Measurements from ENCODE around the gene CFAP45. TPM values are rescaled to one million over a fixed set of nuclear protein-coding genes. Genes with fewer than 3 reads are reported as not detected.

CFAP45 gene
- total and polyA plus RNA-seq, 8 donors: 0.30 to 1.0 (median 0.52) TPM; not detected in 4

DNA sequence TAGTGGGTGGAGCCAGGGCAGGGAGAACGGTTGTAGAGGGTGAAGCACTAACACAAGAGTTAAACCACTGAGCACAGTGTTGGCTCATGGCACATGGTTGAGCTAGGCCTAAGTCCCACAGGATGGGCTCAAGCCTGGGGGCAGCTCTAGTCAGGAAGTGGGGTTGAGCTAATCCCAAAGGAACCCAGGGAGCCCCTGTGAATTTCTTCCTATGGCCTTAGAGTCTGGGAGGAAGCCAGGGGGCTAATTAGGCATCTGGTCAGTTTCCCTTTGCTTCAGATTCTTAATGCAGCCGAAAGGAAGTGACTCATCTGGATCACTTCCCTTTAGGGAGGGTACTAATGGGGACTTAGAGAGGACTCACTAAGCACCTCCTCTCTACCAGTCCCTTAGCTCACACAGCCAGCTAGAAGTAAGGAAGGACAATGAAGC, 10.1 kb downstream of the CFAP45 start:
- intact Hi-C loops (cut with DNase I; ENCODE audit: low total_unique reads): loop anchor here (5.0 kb wide), 1 partner anchor 93 kb away; no protein-coding TSS in a partner anchor
- TF ChIP-seq POLR2A (IDR thresholded peaks at IDR 0.05) (no peak), POLR2AphosphoS5 (IDR thresholded peaks at IDR 0.05) (peak; percentile 13 to 51 (median 24))
- peak overlapping the region in 4 of 5 donors; percentile 46 to 75 (median 50) for H3K27ac ChIP-seq
- no peak overlapping the region for H3K4me3 ChIP-seq
- peaks cover 0 to 36% (median 8%) of the 10 kb centered on the region in 4 donors for H3K4me1 ChIP-seq
- DNase-seq: peak in 1 of 2 donors; percentile 81
- H3K9me3 ChIP-seq: no peaks in the 10 kb centered on the region
- no peaks in the 10 kb centered on the region for H3K36me3 ChIP-seq
- WGBS, 5 donors: 22 to 64% (median 38%) methylated on average over 2 of the region's 2 CpGs
- no peaks in the 10 kb centered on the region for H3K27me3 ChIP-seq

DNA sequence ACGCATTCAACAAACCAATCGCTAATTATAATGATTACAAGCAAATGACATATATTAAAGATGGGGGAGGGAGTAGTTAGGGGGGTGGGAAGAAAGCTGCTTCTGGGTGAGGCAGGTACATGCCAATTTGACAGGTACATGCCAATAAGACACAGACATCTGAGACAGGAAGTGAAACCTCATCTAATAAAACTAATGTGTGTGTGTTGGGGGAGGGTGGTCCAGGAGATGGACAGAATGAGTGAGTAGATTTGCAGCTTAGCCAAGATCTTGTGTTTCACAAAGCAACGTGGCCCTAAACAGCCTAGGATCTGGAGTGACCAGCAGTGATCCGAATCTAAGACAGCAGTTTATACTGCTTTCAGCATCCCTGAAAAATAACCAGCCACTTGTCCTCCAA, 10.8 kb downstream of the CFAP45 start:
- Histone ChIP-seq H3K4me3 (no peak overlapping the region), H3K36me3 (no peaks in the 10 kb centered on the region), H3K9me3 (no peaks in the 10 kb centered on the region), H3K4me1 (peaks cover 0 to 36% (median 8%) of the 10 kb centered on the region in 4 donors), H3K27me3 (no peaks in the 10 kb centered on the region), H3K27ac (peak overlapping the region in 4 of 5 donors; percentile 46 to 75 (median 50))
- intact Hi-C loops (cut with DNase I; ENCODE audit: low total_unique reads): no loop called here
- no peak for TF ChIP-seq POLR2A (IDR thresholded peaks at IDR 0.05)
- TF ChIP-seq, protein P1, sequence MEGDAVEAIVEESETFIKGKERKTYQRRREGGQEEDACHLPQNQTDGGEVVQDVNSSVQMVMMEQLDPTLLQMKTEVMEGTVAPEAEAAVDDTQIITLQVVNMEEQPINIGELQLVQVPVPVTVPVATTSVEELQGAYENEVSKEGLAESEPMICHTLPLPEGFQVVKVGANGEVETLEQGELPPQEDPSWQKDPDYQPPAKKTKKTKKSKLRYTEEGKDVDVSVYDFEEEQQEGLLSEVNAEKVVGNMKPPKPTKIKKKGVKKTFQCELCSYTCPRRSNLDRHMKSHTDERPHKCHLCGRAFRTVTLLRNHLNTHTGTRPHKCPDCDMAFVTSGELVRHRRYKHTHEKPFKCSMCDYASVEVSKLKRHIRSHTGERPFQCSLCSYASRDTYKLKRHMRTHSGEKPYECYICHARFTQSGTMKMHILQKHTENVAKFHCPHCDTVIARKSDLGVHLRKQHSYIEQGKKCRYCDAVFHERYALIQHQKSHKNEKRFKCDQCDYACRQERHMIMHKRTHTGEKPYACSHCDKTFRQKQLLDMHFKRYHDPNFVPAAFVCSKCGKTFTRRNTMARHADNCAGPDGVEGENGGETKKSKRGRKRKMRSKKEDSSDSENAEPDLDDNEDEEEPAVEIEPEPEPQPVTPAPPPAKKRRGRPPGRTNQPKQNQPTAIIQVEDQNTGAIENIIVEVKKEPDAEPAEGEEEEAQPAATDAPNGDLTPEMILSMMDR (IDR thresholded peaks at IDR 0.05): no peak
- TF ChIP-seq EP300 (IDR thresholded peaks at IDR 0.05): no peak
- no peak for TF ChIP-seq POLR2AphosphoS5 (IDR thresholded peaks at IDR 0.05)
- no peak for DNase-seq
- 90 to 98% (median 93%) methylated on average over 4 of the region's 4 CpGs for WGBS, 5 donors

DNA sequence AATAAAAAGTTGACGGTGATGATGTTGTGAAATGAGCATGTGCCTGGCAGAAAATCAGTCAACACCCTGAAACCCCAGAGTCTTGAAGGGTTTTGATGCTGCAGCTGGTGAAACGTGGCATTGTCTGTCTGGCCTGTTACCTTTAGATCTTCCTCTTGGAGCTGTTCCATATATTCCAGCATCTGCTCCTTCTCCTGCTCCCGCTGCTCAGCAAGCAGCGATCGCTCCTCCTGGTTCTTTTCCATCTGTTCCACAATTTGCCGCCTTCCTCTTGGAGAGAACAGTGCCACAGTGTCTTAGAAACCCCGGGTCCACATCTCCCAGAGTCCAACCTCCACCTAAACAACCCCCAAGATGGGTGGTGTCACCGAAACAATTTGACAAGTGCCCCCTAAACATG, 15.7 kb downstream of the CFAP45 start:
- no peak for DNase-seq
- Histone ChIP-seq H3K9me3 (no peaks in the 10 kb centered on the region), H3K4me3 (no peak overlapping the region), H3K27me3 (no peaks in the 10 kb centered on the region), H3K36me3 (no peaks in the 10 kb centered on the region), H3K27ac (no peak overlapping the region), H3K4me1 (peaks cover 0 to 15% (median 3%) of the 10 kb centered on the region in 4 donors)
- WGBS, 5 donors: 75 to 88% (median 80%) methylated on average over 8 of the region's 8 CpGs
- TF ChIP-seq, protein P1 (IDR thresholded peaks at IDR 0.05): no peak
- TF ChIP-seq EP300 (IDR thresholded peaks at IDR 0.05) (no peak), POLR2AphosphoS5 (IDR thresholded peaks at IDR 0.05) (no peak), POLR2A (IDR thresholded peaks at IDR 0.05) (no peak)
- intact Hi-C loops (cut with DNase I; ENCODE audit: low total_unique reads): no loop called here

DNA sequence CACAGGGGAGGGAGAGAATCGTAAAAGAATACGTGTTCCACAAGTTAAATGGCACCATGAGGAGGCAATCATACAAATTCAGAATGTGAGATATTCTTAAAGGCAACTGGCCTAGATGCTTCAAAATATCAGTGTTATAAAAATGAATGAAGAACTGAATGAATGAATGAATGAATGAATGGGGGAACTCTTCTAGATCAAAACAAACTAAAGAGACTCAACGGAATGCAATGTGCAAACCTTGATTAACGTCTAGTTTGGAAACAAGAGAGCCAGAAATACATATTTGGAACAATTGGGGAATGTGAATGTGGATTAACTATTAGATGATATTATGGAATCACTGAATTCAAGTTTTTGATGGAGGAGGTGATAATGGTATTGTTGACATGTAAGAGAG, 16.8 kb downstream of the CFAP45 start:
- Histone ChIP-seq H3K36me3 (no peaks in the 10 kb centered on the region), H3K4me1 (peaks cover 0 to 15% (median 3%) of the 10 kb centered on the region in 4 donors), H3K9me3 (no peaks in the 10 kb centered on the region), H3K4me3 (no peak overlapping the region), H3K27ac (no peak overlapping the region), H3K27me3 (no peaks in the 10 kb centered on the region)
- intact Hi-C loops (cut with DNase I; ENCODE audit: low total_unique reads): no loop called here
- WGBS, 5 donors: 69 to 91% (median 79%) methylated on average over 3 to 4 of the region's 4 CpGs
- TF ChIP-seq EP300 (IDR thresholded peaks at IDR 0.05) (no peak), POLR2A (IDR thresholded peaks at IDR 0.05) (no peak), POLR2AphosphoS5 (IDR thresholded peaks at IDR 0.05) (no peak)
- TF ChIP-seq, protein P1 (IDR thresholded peaks at IDR 0.05): no peak
- DNase-seq: no peak

DNA sequence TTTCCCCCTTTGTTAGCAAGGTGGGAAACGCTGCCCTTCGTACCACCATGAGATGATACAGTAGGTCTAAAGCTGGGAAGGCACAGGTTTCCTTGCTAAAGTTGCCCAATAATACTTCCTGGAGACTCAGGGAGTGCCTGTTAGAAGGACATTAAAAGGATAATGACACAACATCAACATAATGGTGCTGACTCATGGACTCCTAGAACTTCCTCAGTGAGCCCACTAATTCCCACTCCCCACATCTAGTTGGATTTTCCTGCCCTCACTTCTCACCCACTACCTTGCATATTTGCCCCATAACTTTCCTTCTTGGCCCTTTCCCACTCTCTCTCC, 17.5 kb downstream of the CFAP45 start:
- TF ChIP-seq EP300 (IDR thresholded peaks at IDR 0.05) (no peak), POLR2A (IDR thresholded peaks at IDR 0.05) (no peak), POLR2AphosphoS5 (IDR thresholded peaks at IDR 0.05) (no peak)
- TF ChIP-seq, protein P1 (IDR thresholded peaks at IDR 0.05): no peak
- H3K9me3 ChIP-seq: no peaks in the 10 kb centered on the region
- no peaks in the 10 kb centered on the region for H3K36me3 ChIP-seq
- intact Hi-C loops (cut with DNase I; ENCODE audit: low total_unique reads): no loop called here
- no peak overlapping the region for H3K27ac ChIP-seq
- DNase-seq: no peak
- 78 to 92% (median 86%) methylated on average over 2 of the region's 2 CpGs for WGBS, 5 donors
- no peak overlapping the region for H3K4me3 ChIP-seq
- peaks cover 0 to 15% (median 3%) of the 10 kb centered on the region in 4 donors for H3K4me1 ChIP-seq
- no peaks in the 10 kb centered on the region for H3K27me3 ChIP-seq
